ENCODE measurements around the gene TAF1C.

The TAF1C gene

DNA sequence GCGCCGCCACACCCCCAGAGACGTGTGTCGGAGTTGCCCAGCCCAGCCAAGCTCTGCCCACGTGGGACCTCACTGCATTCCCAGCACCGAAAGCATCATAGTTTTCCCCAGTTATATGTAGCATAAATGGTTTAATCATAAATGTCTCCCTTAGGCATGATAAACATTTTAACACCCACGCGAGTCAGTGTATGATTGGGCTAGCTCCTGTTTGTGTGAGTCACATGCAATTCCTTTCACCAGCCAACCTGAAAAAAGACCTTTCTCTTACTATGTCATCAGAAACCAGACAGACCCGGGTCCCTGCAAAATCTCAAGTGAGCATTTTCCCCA is 9.2 kb downstream of the TAF1C start:
- Histone ChIP-seq H3K27me3 (ENCODE audit: insufficient read depth, low read length) (no peaks in the 10 kb centered on the region), H3K79me2 (ENCODE audit: control insufficient read depth, insufficient read depth, low read length, unreplicated experiment) (no peaks in the 10 kb centered on the region), H3K4me3 (ENCODE audit: low read depth, low read length) (no peak overlapping the region), H2AFZ (ENCODE audit: low read length, unreplicated experiment) (no peak overlapping the region), H3K27ac (ENCODE audit: low read depth, low read length) (peak overlapping the region; percentile 30; the same call in 1 of the 2 replicates), H3K4me1 (ENCODE audit: control insufficient read depth, insufficient read depth, low read length, unreplicated experiment) (peaks cover 24% of the 10 kb centered on the region), H3K36me3 (ENCODE audit: insufficient read depth, low read length) (peaks cover 7% of the 10 kb centered on the region; the same call in 1 of the 2 replicates)

DNA sequence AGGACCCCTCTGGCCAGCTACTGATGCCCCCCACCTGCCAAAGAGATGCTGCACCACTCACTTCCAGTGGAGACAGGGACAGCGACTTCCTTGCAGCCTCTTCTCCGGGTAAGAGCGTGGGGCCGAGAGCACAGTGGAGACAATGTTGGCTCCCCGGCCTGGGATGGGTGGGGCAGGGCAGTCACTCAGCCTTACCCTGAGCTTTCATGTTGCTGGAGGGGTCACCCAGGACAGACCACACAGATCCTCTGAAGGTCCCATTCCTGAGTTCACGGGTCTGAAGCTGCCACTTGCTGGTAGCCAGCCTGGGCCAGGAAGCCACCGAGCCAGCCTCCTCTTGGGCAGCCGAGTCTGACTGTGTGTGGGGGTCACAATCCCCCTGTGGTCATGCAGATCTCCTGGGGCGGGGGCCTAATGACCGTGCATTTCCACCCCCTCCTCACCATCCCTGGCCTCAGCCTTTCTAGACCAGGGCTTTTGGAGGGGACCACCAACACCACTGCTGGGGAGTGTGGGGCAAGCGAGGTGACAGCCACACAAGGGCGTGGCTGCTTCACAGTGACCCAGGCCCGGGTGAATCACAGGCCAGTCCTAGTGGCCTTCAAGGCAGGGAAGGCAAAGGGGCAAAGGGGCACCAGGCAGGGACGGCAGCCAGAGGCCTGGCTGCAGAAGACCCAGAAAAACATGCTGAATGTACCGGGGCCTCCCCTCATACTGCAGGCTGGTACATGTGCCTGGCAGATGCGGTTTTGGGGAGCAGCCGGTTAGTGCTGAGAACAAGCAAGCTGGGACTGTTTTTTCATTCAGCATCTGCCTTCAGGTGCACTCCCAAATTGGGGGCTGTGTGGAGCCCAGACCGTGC is 10.4 kb downstream of the TAF1C start:
- Histone ChIP-seq H3K27ac (ENCODE audit: low read depth, low read length) (no peak overlapping the region), H3K79me2 (ENCODE audit: control insufficient read depth, insufficient read depth, low read length, unreplicated experiment) (no peaks in the 10 kb centered on the region), H3K27me3 (ENCODE audit: insufficient read depth, low read length) (no peaks in the 10 kb centered on the region), H2AFZ (ENCODE audit: low read length, unreplicated experiment) (no peak overlapping the region), H3K36me3 (ENCODE audit: insufficient read depth, low read length) (no peaks in the 10 kb centered on the region), H3K4me3 (ENCODE audit: low read depth, low read length) (peak overlapping the region; percentile 24; the same call in 1 of the 2 replicates), H3K4me1 (ENCODE audit: control insufficient read depth, insufficient read depth, low read length, unreplicated experiment) (peaks cover 24% of the 10 kb centered on the region)

DNA sequence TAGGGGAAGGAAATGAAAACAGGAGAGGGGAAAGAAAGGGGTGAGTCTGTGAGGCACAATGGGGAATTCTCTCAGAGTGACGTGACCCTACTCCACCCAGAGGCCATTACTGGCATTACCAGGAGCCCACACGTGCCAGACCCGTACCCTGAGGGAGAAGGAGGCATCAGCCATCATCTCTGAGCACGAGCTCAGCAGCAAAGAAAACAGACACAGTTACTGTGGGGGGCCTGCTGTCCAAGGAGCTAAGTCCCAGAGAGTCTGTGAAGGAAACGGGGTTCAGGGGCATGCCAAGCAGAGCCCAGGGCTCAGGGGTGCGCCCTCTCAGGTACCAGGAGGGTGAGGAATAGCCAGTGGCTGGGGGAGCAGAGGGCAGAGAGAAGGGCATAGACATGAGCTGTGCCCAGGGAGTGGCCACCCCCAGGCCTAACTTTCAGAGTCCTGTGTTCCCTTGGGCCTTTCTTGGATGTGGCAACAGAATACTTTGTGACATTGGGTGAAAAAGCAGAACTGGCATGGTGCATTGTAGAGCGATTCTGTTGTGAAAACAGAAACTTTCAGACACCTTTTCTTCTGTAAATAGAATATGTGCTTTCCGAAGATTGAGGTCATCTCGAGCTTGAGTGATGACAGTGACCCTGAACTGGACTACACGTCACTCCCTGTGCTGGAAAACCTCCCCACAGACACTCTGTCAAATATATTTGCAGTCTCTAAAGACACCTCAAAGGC is 11.3 kb downstream of the TAF1C start:
- Histone ChIP-seq H2AFZ (ENCODE audit: low read length, unreplicated experiment) (no peak overlapping the region), H3K4me3 (ENCODE audit: low read depth, low read length) (no peak overlapping the region), H3K36me3 (ENCODE audit: insufficient read depth, low read length) (no peaks in the 10 kb centered on the region), H3K79me2 (ENCODE audit: control insufficient read depth, insufficient read depth, low read length, unreplicated experiment) (no peaks in the 10 kb centered on the region), H3K27ac (ENCODE audit: low read depth, low read length) (no peak overlapping the region), H3K27me3 (ENCODE audit: insufficient read depth, low read length) (no peaks in the 10 kb centered on the region), H3K4me1 (ENCODE audit: control insufficient read depth, insufficient read depth, low read length, unreplicated experiment) (peaks cover 24% of the 10 kb centered on the region)

DNA sequence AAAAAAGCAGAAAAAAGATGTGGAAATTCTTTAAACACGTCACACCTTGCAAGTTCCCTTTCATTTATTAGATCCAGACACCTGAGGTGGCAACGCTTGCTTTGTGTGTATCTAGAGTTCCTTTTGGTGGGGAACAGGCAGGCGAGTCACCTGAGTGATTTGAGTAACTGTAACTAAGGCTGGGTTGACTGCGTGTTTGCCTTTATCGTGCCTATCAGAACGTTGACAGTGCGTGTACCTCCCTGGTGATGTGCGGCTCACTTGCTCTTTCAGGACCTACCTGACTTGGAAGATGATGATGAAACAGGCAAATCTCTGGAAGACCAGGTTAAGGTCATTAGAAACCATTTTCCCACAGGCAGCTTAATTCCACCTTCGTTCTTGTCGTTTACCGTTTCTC is 12.5 kb downstream of the TAF1C start:
- H3K79me2 ChIP-seq (ENCODE audit: control insufficient read depth, insufficient read depth, low read length, unreplicated experiment) = no peaks in the 10 kb centered on the region
- no peak overlapping the region for H3K27ac ChIP-seq (ENCODE audit: low read depth, low read length)
- H3K27me3 ChIP-seq (ENCODE audit: insufficient read depth, low read length) = no peaks in the 10 kb centered on the region
- no peak overlapping the region for H2AFZ ChIP-seq (ENCODE audit: low read length, unreplicated experiment)
- H3K36me3 ChIP-seq (ENCODE audit: insufficient read depth, low read length) = no peaks in the 10 kb centered on the region
- H3K4me1 ChIP-seq (ENCODE audit: control insufficient read depth, insufficient read depth, low read length, unreplicated experiment) = peaks cover 24% of the 10 kb centered on the region
- H3K4me3 ChIP-seq (ENCODE audit: low read depth, low read length) = no peak overlapping the region

DNA sequence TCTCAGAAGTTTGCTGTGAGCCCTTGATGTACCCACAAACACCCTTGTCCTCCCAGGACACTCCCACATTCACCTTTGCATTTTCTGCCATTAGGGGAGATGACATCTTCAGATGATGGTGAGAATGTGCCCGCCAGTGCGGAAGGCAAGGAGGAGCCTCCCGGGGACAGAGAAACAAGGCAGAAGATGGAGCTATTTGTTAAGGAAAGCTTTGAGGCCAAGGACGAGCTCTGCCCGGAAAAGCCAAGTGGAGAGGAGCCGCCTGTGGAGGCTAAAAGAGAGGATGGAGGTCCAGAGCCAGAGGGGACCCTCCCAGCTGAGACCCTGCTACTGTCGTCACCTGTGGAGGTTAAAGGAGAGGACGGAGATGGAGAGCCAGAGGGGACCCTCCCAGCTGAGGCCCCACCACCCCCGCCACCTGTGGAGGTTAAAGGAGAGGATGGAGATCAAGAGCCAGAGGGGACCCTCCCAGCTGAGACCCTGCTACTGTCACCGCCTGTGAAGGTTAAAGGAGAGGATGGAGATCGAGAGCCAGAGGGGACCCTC is 17.0 kb downstream of the TAF1C start:
- H2AFZ ChIP-seq (ENCODE audit: low read length, unreplicated experiment) = no peak overlapping the region
- no peaks in the 10 kb centered on the region for H3K79me2 ChIP-seq (ENCODE audit: control insufficient read depth, insufficient read depth, low read length, unreplicated experiment)
- no peak overlapping the region for H3K4me3 ChIP-seq (ENCODE audit: low read depth, low read length)
- no peaks in the 10 kb centered on the region for H3K36me3 ChIP-seq (ENCODE audit: insufficient read depth, low read length)
- no peaks in the 10 kb centered on the region for H3K4me1 ChIP-seq (ENCODE audit: control insufficient read depth, insufficient read depth, low read length, unreplicated experiment)
- no peak overlapping the region for H3K27ac ChIP-seq (ENCODE audit: low read depth, low read length)
- peaks cover 24% of the 10 kb centered on the region for H3K27me3 ChIP-seq (ENCODE audit: insufficient read depth, low read length)

- Histone ChIP-seq H2AFZ (ENCODE audit: low read length, unreplicated experiment) (no peak overlapping the region), H3K4me3 (ENCODE audit: low read depth, low read length) (no peak overlapping the region), H3K27me3 (ENCODE audit: insufficient read depth, low read length) (peaks cover 34% of the 10 kb centered on the region), H3K36me3 (ENCODE audit: insufficient read depth, low read length) (no peaks in the 10 kb centered on the region), H3K79me2 (ENCODE audit: control insufficient read depth, insufficient read depth, low read length, unreplicated experiment) (no peaks in the 10 kb centered on the region), H3K27ac (ENCODE audit: low read depth, low read length) (no peak overlapping the region), H3K4me1 (ENCODE audit: control insufficient read depth, insufficient read depth, low read length, unreplicated experiment) (no peaks in the 10 kb centered on the region)
Measured at GRCh38 chr16:84166796-84167695, 19.8 kb downstream of the TAF1C start.

DNA sequence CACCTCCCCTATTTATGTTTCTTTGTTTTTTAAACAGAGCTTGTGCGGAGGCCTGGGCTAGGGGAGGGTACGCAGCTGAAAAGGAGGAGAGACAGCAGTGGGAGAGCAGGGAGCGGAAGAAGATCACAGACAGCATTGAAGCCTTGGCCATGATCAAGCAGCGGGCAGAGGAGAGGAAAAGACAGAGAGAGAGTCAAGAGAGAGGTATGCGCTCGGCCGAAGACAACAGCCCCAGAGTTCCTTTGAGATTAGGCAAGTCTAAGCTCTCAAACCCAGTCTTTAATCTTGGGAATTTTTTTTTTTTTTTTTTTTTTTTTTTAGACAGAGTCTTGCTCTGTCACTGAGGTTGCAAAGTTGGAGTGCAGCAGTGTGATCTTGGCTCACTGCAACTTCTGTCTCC is 21.1 kb downstream of the TAF1C start:
- Histone ChIP-seq H3K36me3 (ENCODE audit: insufficient read depth, low read length) (no peaks in the 10 kb centered on the region), H2AFZ (ENCODE audit: low read length, unreplicated experiment) (no peak overlapping the region), H3K79me2 (ENCODE audit: control insufficient read depth, insufficient read depth, low read length, unreplicated experiment) (no peaks in the 10 kb centered on the region), H3K4me1 (ENCODE audit: control insufficient read depth, insufficient read depth, low read length, unreplicated experiment) (no peaks in the 10 kb centered on the region), H3K27me3 (ENCODE audit: insufficient read depth, low read length) (peaks cover 47% of the 10 kb centered on the region), H3K4me3 (ENCODE audit: low read depth, low read length) (no peak overlapping the region), H3K27ac (ENCODE audit: low read depth, low read length) (no peak overlapping the region)

DNA sequence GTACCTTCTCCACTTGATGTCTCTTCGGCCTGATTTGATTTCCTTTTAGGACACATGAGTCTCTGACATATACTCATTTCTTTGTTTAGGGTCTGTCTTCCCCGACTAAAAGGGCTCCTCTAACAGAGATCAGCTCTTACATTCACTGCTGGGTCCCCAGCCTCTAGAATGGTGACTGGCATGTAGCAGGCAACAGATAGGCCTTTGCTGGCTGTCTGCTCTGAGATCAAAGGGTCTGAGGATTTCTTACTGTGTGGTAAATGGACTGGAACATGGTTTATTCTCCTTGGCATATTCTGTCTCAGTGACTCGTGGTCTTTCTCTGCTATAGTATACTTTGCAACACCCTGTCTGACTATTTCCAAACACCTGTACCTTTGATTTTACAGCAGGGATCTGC is 25.1 kb downstream of the TAF1C start:
- peaks cover 62% of the 10 kb centered on the region for H3K27me3 ChIP-seq (ENCODE audit: insufficient read depth, low read length)
- H3K27ac ChIP-seq (ENCODE audit: low read depth, low read length) = no peak overlapping the region
- H3K79me2 ChIP-seq (ENCODE audit: control insufficient read depth, insufficient read depth, low read length, unreplicated experiment) = no peaks in the 10 kb centered on the region
- no peaks in the 10 kb centered on the region for H3K36me3 ChIP-seq (ENCODE audit: insufficient read depth, low read length)
- no peaks in the 10 kb centered on the region for H3K4me1 ChIP-seq (ENCODE audit: control insufficient read depth, insufficient read depth, low read length, unreplicated experiment)
- no peak overlapping the region for H2AFZ ChIP-seq (ENCODE audit: low read length, unreplicated experiment)
- no peak overlapping the region for H3K4me3 ChIP-seq (ENCODE audit: low read depth, low read length)

DNA sequence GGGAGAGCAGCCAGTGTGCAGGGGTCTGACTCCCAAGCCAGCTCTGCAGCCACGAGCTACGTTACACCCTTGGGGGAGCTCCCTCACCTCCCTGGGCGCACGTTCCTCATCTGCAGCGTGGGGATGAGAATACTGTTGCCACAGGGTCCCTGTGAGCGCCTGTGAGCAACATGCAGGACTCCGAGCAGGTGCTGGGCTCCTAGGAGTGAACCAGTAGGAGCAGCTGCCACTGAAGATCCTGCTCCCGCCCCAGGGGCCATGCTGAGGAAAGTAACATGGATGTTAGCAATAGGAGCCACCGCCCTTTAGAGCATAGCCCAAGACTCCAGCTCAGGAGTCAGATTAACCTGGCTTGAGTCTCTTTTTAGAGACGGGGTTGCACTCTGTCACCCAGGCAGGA is 25.8 kb downstream of the TAF1C start:
- no peaks in the 10 kb centered on the region for H3K4me1 ChIP-seq (ENCODE audit: control insufficient read depth, insufficient read depth, low read length, unreplicated experiment)
- H3K27me3 ChIP-seq (ENCODE audit: insufficient read depth, low read length) = peaks cover 58% of the 10 kb centered on the region

DNA sequence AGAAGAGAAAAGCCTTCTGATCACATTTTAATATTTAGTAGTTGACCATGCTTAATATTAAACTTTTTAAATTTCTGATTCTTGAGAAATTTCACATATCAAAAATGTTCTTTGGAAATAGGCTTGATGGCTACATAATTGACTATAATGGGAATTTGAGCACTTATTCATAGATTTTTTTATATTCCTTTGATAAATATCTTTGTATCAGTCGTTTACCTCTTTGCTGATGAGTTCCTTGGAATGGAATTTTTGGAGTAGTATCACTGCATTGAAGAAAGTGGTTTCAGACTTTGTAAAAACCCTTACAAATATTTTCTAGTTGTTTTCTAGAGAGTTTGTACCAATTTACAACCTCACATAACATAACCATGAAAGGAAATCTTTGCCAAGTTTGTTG is 27.1 kb downstream of the TAF1C start:
- Histone ChIP-seq H3K79me2 (ENCODE audit: control insufficient read depth, insufficient read depth, low read length, unreplicated experiment) (no peaks in the 10 kb centered on the region), H3K4me3 (ENCODE audit: low read depth, low read length) (no peak overlapping the region), H3K36me3 (ENCODE audit: insufficient read depth, low read length) (no peaks in the 10 kb centered on the region), H3K27ac (ENCODE audit: low read depth, low read length) (no peak overlapping the region), H3K27me3 (ENCODE audit: insufficient read depth, low read length) (peaks cover 46% of the 10 kb centered on the region), H2AFZ (ENCODE audit: low read length, unreplicated experiment) (no peak overlapping the region), H3K4me1 (ENCODE audit: control insufficient read depth, insufficient read depth, low read length, unreplicated experiment) (no peaks in the 10 kb centered on the region)

More for the DNA sequence above, 25.8 kb downstream of the TAF1C start:
- no peaks in the 10 kb centered on the region for H3K36me3 ChIP-seq (ENCODE audit: insufficient read depth, low read length)
- H3K79me2 ChIP-seq (ENCODE audit: control insufficient read depth, insufficient read depth, low read length, unreplicated experiment) = no peaks in the 10 kb centered on the region
- H3K27ac ChIP-seq (ENCODE audit: low read depth, low read length) = no peak overlapping the region
- no peak overlapping the region for H2AFZ ChIP-seq (ENCODE audit: low read length, unreplicated experiment)
- no peak overlapping the region for H3K4me3 ChIP-seq (ENCODE audit: low read depth, low read length)

Measured in ACC112 (cell line).